ENCODE results near the gene NFATC2. TPM values are rescaled to one million over a fixed set of nuclear protein-coding genes. Genes with fewer than 3 reads are reported as not detected.

NFATC2 gene
- total RNA-seq, 1 donor, result 0.36 TPM

DNA sequence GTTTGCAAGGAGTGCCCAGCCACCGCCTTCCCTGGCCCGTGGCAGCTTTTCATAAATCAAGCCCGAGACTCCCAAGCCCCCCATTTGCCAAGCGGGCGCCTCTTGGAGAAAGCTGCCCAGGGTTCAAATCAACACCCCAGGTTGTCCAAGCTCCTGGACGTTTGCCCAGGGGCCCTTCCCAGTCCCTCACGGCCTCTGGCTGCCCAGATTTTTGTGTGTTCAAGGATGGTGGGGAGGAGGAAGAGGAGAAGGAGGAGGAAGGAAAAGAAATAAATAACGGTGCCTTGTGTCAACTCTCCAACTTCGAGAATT, 20.6 kb upstream of the NFATC2 start:
- no peak for DNase-seq (ENCODE audit: low read depth)
- H3K4me3 ChIP-seq (ENCODE audit: low read depth, low read length), result peak overlapping the region; percentile 68
- TF ChIP-seq CTCF (IDR thresholded peaks at IDR 0.05; ENCODE audit: insufficient read depth, low read length), result no peak

DNA sequence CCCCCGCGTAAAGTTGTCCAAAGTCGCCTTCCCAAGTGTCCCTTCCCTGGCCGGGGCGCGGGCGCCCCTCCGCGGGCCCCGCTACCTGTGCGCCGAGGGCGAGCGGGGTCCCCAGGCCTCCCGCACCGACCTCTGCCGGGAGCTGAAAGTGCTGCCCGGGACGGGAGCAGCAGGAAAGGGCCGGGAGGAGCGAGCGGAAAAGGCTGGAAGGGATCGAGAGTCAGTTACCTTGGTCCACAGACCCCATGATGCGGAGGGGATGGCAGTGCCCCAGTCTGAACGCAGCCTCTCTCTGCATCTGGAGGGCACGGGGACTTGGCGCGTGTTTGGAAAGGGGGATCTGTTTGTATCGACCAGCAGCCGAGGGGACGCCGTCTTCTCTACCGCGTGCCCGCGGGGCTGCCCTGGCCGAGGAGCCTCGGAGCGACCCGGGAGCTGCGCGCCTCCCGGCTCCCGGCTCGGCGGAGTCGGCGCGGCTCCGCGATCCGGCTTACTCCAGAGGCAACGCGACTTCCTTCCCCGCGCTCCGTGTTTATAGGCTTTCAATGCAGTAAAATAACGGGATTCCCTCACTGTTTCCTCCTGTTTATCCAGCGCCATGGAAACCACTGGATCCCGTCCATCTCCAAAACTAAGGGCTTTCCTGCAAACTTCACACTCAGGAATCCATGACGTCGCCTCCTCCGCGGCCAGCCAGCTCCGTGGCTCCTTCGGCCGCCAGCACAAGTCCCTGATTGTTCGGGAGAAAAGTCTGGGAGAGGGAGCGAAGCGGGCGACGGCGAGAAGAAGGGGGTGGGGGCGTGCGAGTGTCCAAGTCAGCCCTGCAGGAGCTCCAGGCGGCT, 20.0 kb upstream of the NFATC2 start:
- peak overlapping the region; percentile 68 for H3K4me3 ChIP-seq (ENCODE audit: low read depth, low read length)
- DNase-seq (ENCODE audit: low read depth), result peak; percentile 94
- TF ChIP-seq CTCF (IDR thresholded peaks at IDR 0.05; ENCODE audit: insufficient read depth, low read length), result no peak

DNA sequence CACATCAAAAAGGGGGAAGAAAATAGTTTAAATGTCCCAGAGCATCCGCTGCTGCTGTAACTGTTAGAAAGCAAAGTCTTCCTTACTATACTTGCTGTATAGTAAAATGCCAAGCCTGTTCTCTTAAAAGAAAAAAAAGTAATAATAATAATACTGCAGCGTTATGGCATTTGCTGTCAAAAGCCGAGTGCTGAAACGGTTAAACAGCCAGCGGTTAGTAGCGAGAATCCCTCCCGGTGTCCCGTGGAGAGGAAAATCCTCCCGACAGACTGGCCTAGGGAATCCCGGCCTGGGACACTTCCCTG, 19.5 kb upstream of the NFATC2 start:
- peak overlapping the region; percentile 68 for H3K4me3 ChIP-seq (ENCODE audit: low read depth, low read length)
- TF ChIP-seq CTCF (IDR thresholded peaks at IDR 0.05; ENCODE audit: insufficient read depth, low read length), result no peak
- peak; percentile 20 for DNase-seq (ENCODE audit: low read depth)

DNA sequence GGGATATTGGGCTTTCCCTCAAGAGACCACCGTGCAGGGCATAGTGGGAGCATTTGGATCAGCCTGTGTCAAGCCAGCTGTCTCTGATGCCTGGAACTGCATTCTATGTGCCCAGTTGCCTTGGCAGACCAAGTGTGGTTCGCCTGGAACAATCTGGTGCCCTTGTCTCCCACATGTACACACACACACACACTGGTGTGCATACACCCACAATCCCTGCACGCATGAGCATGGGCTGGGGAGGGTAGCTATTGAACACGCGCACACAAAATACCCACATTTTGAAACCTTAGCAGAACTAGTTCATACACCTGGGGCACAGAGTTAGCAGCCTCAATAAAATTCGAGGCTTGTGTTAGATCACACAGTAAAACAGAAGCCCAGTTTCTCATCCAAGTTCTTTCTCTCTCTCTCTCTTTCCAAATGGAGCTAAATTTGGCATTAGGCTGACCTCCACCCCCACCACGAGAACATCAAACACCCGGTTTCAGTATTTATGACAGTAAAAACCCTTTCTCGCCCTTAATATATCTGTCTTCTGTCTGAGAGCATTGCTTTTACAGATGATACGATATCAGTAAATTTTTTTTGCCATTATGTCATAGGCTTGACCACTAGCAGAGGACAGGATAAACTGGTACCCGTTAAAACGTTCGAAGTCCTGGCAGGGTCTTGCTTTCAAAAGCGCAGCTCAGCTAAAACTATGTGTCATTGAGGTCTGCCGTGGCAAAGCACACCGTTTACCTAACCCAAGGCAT, 18.2 kb upstream of the NFATC2 start:
- peak; percentile 20 for DNase-seq (ENCODE audit: low read depth)
- TF ChIP-seq CTCF (IDR thresholded peaks at IDR 0.05; ENCODE audit: insufficient read depth, low read length), result no peak
- peak overlapping the region; percentile 6 for H3K4me3 ChIP-seq (ENCODE audit: low read depth, low read length)

DNA sequence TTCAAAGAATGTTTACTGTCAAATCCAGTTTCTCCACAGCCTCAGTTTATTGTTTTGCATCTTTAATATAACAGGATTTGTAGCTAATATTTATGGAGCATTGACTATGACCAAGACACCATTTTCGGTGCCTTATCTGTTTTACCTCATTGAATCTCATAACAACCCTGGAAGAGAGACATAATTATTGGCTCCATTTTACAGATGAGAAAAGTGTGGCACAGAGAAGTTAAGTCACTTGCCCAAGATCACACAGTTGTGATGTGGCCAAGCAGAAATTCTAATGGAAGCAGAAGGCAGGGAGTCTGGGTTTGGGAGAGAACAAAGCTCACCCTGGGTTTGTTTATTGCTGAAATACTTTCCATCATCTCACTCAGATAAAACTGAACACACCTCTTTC, 17.5 kb upstream of the NFATC2 start:
- no peak overlapping the region for H3K4me3 ChIP-seq (ENCODE audit: low read depth, low read length)
- no peak for DNase-seq (ENCODE audit: low read depth)
- TF ChIP-seq CTCF (IDR thresholded peaks at IDR 0.05; ENCODE audit: insufficient read depth, low read length), result no peak

DNA sequence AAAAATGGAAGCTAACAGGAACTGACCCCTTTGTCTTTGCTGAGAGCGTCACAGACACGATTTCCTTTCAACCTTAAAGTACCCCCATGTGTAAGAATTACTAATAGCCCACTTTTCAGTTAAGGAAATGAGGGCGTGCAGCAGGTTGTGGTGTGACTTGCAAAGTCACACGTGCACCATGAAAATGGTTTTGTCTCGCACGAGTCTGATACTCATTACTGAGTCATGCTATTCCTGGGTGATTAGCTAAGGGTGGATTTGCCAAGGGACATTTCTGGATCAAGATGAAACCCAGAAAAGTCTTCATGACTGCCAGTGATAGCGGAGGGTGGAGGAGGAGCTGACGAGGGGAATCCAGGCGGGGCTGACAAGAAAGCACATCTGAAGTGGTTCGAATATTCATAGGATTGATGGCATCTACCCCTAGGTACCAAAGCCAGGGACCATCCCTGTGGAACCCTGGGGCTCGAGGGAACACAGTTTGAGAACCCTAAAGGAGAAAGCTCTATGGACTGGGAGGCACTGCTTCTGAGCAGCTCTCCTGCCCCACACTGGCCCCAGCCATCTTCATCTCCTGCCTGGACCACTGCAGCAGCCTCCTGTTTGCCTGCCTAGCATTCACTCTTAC, 12.1 kb upstream of the NFATC2 start:
- TF ChIP-seq CTCF (IDR thresholded peaks at IDR 0.05; ENCODE audit: insufficient read depth, low read length), result no peak
- no peak overlapping the region for H3K4me3 ChIP-seq (ENCODE audit: low read depth, low read length)
- DNase-seq (ENCODE audit: low read depth), result peak; percentile 56
